HEK293T (cell line): Measurements from ENCODE around the gene ISG20L2.

Experiments
- ARNT ChIP-seq: fragments of 450-650 bp; IDR thresholded peaks from 2 replicates; pipeline ENCODE4 v1.6.1; 2017; ENCODE audit warnings: mild to moderate bottlenecking
- BHLHE40 ChIP-seq: fragments of 450-650 bp; IDR thresholded peaks from 2 replicates; pipeline ENCODE4 v1.6.1; 2016; ENCODE audit warnings: mild to moderate bottlenecking, moderate library complexity, borderline replicate concordance
- ELF4 ChIP-seq: fragments of 450-650 bp; IDR thresholded peaks from 2 replicates; pipeline ENCODE4 v1.6.1; 2017; ENCODE audit warnings: antibody characterized with exemption
- FOXK2 ChIP-seq: fragments of 450-650 bp; IDR thresholded peaks from 2 replicates; pipeline ENCODE4 v1.6.1; 2016; ENCODE audit warnings: mild to moderate bottlenecking
- FOXM1 ChIP-seq: fragments of 450-650 bp; IDR thresholded peaks from 2 replicates; pipeline ENCODE4 v1.6.1; 2017; ENCODE audit warnings: mild to moderate bottlenecking, borderline replicate concordance
- HDGF ChIP-seq: fragments of 450-650 bp; IDR thresholded peaks from 2 replicates; pipeline ENCODE4 v1.6.1; 2017; ENCODE audit warnings: antibody characterized with exemption, borderline replicate concordance
- NFRKB ChIP-seq: fragments of 450-650 bp; IDR thresholded peaks from 2 replicates; pipeline ENCODE4 v1.6.1; 2016; ENCODE audit warnings: mild to moderate bottlenecking, moderate library complexity
- SP1 ChIP-seq: fragments of 450-650 bp; IDR thresholded peaks from 2 replicates; pipeline ENCODE4 v1.6.1; 2017
- SUZ12 ChIP-seq: fragments of 450-650 bp; IDR thresholded peaks from 2 replicates; pipeline ENCODE4 v1.6.1; 2016; ENCODE audit warnings: mild to moderate bottlenecking
- ZNF384 ChIP-seq: fragments of 450-650 bp; IDR thresholded peaks from 2 replicates; pipeline ENCODE4 v1.6.1; 2016

DNA sequence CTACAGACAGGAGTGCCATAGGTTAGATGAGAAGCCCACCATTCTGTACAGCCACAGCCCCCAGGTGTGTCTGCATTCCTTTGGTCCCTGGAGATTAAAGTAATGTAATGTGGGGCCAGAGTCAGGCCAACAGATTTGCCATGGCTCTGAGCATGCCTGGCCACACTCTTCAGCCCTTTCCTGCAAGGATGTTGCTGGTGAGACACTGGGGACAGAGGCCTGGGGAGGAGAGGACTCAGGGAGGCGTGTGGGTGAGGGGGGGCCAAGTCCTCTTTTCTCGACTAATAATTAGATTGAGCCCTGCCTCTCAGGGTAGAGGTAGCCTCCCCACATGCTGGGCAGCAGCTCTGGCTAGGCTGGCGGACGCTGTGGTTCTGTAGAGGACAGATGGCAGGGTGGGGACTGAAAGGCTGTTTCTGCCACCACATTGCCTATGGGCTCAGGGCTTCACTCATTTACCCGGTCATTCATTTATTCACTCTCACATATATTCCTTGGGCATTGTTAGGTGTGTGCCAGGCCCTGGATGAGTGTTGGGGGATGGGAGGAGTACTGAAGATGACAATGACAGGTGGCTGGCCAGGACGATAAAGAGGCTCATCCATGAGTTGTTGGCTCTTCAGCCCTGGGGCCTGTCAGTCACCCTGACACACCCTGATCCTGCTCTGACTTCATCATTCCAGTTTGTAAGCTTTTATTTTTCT lies 31.7 kb upstream of the ISG20L2 start:
- TF ChIP-seq HDGF (no peak), SP1 (no peak), BHLHE40 (no peak), ELF4 (no peak), NFRKB (no peak), SUZ12 (no peak), FOXK2 (no peak), FOXM1 (no peak), ZNF384 (no peak), ARNT (no peak)
